TTC549 (cell line): ENCODE data around the gene SPRED3.
"Not testable (repeated sequence)": the region's sequence is repeated elsewhere in the genome, so short reads cannot be mapped to it uniquely, and the experiment has no call there.

Experiments used
- FAIRE-seq: peaks from 2 replicates; lab custom pipeline; 2012; peaks lifted over from hg19 to GRCh38; lab: Jason Lieb, UNC

The SPRED3 gene

DNA sequence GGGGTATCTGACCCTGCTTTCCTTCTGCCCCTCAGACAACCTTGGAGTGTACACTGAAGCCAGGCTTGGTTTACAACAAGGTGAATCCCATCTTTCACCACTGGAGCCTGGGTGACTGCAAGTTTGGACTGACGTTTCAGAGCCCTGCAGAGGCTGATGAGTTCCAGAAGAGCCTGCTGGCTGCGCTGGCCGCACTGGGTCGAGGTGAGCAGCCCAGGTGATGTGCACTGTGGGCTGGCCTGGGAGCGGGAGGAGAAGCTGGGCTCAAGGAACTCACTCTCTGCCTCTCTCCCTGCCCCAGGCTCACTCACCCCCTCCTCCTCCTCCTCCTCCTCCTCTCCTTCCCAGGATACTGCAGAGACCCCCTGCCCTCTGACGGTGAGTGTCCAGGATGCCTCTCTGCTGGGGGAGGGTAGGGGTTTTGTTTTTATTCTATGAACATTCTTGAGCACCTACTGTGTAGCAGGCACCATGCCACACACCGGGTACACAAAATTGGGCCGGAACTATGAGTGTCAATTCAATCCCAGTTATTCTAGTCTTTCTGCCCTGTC lies 3.5 kb downstream of the SPRED3 start:
- FAIRE-seq = no peak

DNA sequence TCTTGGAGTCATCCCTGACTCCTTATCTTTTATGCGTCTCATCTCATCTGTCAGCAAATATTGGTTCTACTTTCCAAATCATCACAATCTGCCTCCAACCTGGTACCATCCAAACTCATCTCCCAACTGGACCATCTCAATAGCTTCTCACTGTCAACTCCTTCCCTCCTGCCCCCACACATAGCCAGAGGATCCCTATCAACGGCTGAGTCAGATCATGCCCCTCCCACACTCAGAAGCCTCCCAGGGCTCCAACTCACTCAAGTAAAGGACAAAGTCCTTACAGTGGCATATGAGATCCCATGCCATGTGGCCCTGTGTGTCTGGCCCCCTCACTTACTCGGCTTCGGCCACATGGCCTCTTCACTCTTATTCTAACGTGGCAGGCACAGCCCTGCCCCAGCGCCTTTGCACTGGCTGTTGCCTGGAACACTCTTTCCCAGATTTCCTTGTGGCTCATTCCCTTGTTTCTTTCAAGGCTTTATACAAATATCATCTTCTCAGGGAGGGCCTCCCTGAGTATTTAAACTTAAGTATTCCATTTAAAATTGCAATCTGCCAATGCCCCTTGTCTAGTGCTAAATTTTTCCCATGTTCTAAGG lies 4.3 kb downstream of the SPRED3 start:
- FAIRE-seq = no peak

DNA sequence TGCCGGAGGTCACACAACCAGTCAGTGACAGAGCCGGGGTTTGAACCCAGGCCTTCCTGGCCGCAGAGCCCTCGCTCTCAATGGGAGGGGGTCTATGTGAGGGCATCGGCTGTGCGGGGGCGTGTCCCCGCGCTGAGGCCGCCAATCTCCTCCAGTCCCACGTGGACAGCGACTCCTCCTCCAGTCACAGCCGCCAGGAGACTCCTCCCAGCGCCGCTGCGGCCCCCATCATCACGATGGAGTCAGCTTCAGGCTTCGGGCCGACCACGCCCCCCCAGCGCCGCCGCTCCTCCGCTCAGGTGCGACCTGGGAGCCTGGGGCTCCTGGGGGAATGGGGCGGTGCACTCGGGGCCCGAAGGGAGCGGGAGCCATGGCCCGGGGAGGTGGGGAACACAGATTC lies 6.0 kb downstream of the SPRED3 start:
- FAIRE-seq = no peak

DNA sequence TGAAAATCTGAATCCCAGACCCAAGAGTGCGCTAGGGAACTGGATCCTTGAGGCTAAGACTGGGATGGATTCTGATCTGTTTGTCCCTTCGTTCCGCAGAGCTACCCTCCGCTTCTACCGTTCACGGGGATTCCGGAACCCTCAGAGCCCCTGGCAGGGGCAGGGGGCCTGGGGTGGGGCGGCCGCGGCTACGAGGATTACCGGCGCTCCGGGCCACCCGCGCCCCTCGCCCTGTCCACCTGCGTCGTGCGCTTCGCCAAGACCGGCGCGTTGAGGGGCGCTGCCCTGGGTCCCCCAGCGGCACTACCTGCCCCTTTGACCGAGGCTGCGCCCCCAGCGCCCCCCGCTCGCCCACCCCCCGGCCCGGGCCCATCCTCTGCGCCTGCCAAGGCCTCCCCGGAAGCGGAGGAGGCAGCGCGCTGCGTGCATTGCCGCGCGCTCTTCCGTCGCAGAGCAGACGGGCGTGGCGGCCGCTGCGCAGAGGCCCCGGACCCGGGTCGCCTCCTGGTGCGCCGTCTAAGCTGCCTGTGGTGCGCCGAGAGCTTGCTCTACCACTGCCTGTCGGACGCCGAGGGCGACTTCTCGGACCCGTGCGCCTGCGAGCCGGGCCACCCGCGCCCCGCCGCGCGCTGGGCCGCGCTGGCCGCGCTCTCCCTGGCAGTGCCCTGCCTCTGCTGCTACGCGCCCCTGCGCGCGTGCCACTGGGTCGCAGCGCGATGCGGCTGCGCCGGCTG lies 7.1 kb downstream of the SPRED3 start:
- FAIRE-seq = no peak

DNA sequence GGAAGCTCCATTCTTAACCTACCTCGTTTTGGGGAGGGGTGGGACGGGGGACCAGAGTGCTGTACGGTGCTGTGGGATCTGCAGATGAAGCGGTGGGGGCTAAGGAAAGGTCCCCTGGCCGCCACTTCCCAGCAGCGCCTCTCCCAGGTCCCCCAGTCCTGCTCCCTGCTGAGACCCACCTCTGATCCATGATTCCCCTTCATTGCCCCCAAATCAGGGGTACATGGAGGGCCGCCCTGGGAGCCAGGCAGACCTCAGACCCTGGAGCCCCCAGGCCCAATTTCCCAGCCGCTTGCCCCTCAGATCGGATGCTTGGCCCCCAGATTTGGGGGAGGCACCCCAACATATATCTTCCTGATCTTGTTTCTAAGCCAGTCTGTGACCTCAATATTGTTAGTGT lies 10.6 kb downstream of the SPRED3 start:
- no peak for FAIRE-seq

DNA sequence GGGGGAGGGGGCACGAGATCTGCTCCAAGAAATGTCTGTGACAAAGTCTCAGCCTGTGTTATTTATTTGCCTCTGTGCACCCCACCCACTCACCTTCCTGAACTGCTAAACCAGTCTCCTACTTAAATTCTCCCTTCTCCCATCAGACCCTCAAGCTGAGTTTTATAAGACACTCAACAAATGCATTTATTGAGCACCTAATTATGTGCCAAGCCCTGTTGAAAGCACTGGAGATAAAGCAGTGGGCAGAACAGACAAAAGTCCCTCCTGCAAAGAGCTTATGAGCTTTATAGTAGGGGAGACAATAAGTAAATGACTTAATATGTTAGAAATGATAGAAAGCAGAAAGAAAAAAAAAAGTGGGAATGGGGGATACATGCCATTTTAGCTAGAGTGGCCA lies 11.0 kb downstream of the SPRED3 start:
- FAIRE-seq = no peak

DNA sequence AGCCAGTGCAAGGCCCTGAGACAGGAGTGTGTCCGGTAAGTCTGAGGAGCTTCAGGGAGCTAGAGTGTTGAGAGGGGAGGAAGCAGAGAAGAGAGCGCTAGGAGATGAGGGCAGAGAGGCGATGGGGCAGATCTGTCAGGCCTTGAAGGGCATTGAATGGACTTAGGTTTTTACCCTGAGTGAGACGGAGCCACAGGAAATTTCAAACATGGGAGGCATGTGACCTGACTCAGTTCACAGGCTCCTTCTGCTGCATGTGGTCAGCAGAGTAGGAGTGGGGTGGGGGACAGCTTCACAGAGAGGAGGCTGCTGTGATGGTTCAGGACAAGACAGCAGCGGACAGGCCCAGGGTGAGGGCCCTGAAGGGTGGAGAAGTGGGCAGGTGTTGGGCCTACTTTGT lies 11.9 kb downstream of the SPRED3 start:
- no peak for FAIRE-seq

DNA sequence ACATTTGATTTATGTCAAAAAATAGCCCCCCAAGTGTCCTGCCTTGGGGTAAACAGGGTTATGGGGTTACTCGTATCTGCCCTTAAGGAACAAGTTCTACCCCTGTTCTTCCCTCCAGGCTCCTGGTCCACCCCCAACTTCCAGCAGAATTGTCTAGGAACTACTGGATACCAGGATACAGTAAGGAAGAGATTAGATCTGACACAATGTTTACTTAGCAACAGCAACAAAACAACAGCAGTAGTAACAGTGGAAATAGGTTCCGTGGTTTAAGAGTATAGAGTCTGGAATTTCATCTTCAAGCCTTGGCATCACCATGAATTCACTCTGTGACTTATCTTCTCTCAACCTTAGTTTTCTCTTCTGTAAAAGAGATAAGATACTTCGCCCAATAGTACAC lies 12.7 kb downstream of the SPRED3 start:
- FAIRE-seq = no peak

DNA sequence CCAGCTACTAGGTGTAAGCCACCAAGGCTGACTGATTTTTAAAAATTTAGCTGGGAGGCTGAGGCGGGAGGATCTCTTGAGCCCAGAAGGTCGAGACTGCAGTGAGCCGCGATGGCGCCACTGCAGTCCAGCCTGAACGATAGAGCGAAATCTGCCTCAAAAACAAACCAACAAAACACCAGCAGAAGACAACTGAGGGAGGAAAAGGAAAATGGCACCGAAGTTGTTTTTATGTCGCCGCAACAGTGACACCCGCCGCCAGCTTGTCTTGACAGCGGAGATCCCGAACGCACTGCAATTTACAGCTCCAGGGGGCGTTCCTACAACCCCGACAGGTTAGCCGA lies 14.1 kb downstream of the SPRED3 start:
- FAIRE-seq = no peak

DNA sequence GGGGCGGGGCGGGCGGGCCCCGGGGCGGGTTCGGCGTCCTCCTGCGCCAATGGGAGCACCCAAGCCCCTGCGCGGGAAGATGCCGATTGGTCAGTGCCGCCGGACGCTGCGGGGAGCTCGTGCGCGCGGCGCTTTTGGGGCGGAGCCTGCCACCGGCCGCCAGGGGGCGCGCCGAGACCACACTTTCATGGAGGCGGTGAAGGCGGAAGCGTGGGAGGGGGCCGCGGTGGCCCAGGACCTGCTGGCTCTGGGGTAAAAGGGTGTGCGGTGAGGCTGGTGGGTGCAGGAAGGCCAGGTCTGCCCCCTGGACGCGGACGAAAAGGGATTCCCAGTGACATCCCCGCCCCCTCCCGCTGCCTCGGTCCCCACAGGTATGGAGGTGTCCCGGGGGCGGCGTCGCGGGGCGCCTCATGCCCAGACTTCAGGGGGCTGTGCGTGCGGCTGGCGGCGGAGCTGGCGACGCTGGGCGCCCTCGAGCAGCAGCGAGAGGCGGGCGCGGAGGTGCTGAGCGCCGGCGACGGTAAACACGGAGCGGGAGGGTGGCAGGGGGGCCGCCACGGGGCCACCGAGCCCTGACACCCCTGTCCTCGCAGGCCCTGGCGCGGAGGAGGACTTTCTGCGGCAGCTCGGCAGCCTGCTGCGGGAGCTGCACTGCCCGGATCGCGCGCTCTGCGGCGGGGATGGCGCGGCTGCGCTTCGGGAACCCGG lies 14.6 kb downstream of the SPRED3 start, which contains the start of gene FAM98C:
FAM98C (plus strand) TSS at position 127 of the 708 bp plus-strand sequence; CDS start at position 188, 61 bp downstream.
- FAIRE-seq = no peak

DNA sequence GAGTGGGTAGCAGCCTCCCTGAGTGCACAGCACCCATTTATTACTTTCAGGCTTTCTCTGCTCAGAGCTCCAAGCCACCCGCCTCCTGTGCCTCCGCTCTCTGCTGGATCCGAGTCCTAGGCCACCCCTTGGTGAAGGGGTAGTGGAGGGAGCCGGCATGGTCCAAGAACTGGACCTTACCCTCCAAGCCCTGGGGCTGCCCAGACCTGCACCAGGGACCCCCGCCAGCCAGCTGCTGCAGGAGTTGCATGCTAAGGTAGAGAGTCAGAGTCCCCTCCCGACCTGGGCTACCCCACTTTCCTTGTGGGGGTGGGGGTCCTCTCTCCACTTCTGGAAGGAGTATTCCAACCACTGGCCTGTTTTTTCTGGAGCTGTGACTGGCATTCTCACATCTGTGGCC lies 16.4 kb downstream of the SPRED3 start:
- FAIRE-seq = no peak

DNA sequence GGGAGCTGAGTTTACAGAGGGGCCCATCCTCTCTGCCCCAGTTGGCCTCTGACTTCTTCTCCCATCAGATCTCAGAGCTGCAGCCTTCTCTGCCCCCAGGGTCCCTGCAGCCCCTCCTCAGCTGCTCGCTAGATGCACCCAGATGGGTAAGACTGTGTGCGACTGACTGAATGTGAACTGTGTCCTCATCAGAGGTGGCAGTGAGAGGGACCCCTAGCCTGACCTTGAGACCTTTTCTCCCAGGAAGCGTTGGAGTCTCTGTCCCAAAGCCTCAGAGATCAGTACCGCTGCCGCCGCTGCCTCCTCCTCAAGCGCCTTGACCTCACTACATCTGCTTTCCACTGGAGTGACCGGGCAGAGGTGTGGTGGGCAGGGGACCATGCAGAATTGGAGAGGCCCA lies 16.8 kb downstream of the SPRED3 start:
- FAIRE-seq = no peak

DNA sequence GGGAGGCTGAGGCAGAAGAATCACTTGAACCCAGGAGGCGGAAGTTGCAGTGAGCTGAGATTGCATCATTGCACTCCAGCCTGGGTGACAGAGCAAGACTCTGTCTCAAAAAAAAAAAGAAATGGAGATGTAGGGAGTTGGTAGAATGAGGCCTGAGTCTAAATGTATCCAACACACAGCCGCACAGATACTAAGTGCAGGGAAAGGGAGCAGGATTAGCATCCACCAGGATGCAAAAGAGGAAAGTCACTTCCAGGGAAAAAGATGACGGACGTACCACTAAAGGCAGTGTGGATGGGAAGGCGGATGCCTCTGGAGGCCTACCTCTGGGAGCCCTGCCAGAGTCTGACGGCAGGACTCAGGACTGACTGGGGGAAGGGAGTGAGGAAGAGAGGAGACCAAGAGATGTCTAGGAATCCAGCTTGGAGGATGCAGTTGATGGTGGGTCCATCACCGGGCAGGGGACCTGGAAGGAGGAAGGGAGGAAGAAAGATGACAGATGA lies 21.2 kb downstream of the SPRED3 start:
- no peak for FAIRE-seq

DNA sequence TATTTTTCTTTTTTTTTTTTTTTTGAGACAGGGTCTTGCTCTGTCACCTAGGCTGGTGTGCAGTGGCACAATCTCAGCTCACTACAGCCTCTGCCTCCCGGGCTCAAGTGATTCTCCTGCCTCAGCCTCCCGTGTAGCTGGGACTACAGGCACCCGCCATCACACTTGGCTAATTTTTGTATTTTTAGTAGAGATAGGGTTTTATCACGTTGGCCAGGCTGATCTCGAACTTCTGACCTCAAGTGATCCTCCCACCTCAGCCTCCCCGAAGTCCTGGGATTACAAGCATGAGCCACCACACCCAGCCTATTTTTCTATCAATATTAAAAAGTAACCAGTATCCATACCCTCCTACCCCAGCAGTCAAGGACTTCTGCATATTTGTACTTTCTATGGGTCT lies 21.9 kb downstream of the SPRED3 start:
- FAIRE-seq = not testable (repeated sequence)

DNA sequence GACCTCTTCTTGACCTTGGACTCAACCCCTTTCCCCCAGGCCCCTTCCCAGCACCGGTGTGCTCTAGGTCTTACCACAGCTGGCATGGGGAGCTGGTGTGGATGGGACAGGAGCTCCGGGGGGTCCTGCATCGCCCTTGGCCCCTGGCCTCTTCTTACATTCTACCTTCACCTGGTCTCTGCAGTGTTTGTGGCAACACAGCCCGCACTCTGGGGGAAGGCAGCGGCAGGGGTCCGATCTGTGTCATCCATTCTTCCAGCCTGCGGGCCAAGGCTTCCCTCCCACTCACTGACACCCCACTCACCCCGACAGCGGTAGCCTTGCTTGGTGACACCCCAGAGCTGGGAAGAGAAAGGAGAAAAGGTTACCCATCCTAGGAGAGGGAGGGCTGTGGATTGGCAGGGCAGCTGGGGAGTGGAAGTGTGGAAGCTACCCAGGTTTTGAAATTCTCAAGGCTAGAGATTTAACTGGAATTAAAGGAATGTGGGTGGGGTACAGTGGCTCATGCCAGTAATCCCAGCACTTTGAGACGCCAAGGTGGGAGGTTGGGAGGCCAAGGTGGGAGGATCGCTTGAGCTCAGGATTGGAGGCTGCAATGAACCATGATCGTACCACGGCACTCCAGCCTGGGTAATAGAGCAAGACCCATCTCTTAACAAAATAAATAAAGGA lies 22.7 kb downstream of the SPRED3 start:
- FAIRE-seq = no peak

DNA sequence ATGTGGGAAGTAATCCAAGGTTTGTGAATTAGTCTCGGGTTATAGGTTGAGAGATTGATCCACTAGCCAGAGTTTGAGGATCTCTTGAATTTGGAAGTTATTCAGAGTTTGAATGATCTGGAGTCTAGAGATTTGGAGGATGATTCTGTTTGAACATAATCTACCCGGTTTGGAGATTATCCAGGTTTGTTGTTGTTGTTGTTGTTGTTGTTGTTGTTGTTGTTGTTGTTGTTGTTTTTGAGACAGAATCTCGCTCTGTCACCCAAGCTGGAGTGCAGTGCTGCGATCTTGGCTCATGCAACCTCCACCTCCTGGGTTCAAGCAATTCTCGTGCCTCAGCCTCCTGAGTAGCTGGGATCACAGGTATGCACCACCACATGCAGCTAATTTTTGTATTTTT lies 23.4 kb downstream of the SPRED3 start:
- FAIRE-seq = not testable (repeated sequence)

DNA sequence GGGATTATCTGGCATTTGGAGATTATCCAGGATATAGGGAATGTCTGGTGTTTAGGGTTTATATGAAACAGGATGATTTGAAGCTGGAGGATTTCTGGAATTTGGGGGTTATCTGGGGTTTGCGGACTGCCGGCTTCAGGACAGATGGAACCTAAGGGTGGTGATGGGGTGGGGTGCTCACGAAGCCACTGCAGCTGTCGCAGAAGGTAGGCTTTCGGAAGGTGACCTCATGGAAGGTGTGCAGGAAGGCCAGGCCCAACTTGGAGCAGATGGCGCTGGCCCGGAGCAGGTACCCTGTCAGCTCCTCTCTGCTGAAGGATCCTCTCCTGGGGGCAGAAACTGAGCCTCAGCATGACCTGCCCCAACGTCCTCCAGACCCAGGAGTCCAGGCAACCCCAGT lies 24.0 kb downstream of the SPRED3 start:
- FAIRE-seq = no peak

DNA sequence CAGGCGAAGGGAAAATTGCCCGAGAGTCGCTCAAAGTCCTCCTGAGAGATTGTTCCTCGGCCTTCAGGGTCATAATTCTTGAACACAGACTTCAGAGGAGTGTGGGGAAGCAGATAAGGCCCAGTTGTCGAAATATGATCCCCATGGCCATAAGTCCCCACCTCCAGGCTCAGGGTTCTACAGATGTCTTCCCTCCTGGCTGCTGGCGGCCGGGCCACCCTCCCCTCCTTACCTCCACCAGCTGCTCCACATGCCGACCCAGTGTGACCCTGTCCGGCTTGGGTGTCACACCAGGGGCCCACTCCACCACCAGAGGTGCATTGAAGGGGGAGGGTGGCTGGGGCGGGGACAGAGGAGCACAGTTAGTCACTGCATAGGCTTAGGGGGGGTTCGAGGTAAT lies 24.5 kb downstream of the SPRED3 start:
- FAIRE-seq = no peak

DNA sequence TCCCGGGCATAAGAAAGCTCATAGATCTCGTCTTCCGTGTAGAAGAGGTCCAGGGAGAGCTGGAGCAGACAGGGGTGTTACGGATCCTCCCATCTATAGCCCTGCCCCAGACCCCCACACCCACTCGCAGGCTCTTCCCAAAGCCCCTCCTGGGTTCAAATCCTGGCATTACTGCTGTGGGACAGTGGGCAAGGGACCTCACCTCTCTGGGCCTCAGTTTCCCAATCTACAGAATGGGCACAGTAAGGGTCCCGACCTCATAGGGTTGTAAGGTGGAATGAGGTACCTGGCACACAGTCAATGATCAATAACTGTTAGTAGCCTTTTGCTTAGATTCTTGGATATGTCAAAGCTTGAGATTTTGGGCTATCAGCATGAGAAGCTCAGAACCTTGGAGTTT lies 24.9 kb downstream of the SPRED3 start:
- FAIRE-seq = no peak

DNA sequence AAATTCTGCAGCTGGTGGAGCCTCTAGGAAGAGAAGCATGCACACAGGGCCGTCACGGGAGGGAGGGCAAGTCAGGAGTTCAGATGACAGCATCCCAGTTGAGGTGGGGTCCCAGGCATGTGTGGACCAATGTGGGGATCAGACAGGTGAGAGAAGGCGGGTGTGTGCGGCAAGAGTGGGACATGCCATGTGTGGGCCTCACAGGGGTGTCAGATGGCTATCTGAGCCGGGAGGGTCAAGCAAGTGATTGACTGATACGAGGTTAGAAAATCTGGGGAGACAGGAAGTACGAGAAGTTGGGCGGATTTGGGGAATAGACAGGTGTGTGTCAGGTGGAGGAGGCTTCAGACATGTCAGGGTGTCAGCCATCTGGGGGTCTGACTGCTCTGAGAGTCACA lies 28.6 kb downstream of the SPRED3 start:
- no peak for FAIRE-seq

DNA sequence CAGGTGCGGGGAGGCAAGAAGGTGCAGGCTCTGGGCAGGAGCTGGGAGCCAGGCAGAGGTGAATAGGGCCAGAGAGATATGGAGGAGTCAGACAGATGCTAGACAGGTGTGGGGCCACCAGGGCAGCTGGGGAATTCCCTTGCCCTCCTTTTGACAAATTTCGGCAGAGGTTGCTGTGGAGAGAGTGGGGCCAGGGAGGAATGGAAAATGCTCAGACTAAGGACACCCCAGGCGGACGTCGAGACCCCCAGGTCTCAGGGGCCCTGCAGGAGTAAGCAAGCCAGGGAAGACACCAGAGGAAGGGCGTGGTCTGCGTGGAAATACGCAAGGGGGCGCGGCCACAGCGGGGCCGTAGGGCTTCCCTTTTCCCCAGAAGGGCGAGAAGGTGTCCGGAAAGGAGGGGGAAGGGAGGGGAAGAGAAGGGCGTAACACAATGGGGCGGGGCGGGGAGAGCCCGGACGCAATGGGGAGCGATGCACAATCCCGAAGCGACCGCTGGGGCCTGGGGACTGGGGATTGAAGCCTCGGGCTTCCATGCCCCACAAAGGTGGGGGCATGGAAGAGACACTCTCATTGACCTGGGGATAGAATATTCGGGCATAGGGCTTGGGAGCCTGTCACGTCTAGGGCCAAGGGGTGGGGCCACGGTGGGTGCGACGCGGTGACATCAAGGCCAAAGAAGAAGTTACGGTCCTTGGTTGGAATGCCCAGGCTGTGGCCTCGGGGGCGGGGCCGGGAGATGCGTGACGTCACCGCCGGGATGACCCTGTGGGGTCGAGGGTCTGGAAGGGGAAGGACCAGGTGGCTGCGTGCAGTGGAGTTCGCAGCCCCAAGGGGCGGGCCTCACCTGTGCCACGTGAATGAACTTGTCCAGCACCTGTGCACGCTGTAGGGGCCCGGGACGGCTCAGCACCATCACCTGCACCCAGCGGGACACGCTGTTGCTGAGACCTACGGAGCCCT lies 29.3 kb downstream of the SPRED3 start:
- no peak for FAIRE-seq
